GM12873 (cell line): Measurements from ENCODE around the gene DLX1.

Source experiments
- CTCF ChIP-seq: IDR thresholded peaks from 2 replicates; pipeline ENCODE4 v1.5.1; 2012; ENCODE audit warnings: low read depth, mild to moderate bottlenecking, moderate library complexity, low read length, control low read depth; ENCODE audit not compliant: insufficient read depth; ENCODE audit errors: missing control alignments

DLX1 gene

GRCh38 chr2:172113617-172114016 lies 28.3 kb downstream of the DLX1 start:
- TF ChIP-seq CTCF: peak; percentile 43

- TF ChIP-seq CTCF: no peak
These were observed 29.3 kb downstream of the DLX1 start for GRCh38 chr2:172114579-172114978.

- no peak for TF ChIP-seq CTCF
These were observed 30.8 kb downstream of the DLX1 start for GRCh38 chr2:172116107-172116506.

GRCh38 chr2:172119089-172119488 lies 33.8 kb downstream of the DLX1 start:
- no peak for TF ChIP-seq CTCF

GRCh38 chr2:172120118-172120517 lies 34.8 kb downstream of the DLX1 start:
- no peak for TF ChIP-seq CTCF

GRCh38 chr2:172128484-172128883 lies 43.2 kb downstream of the DLX1 start:
- TF ChIP-seq CTCF: no peak

GRCh38 chr2:172129404-172129803 lies 44.1 kb downstream of the DLX1 start:
- TF ChIP-seq CTCF: no peak
